Endothelial cell (in vitro differentiated cells): ENCODE data around the gene MOB1A. TPM values are rescaled to one million over a fixed set of nuclear protein-coding genes. Genes with fewer than 3 reads are reported as not detected.
"Not testable (repeated sequence)": the region's sequence is repeated elsewhere in the genome, so short reads cannot be mapped to it uniquely, and the experiment has no call there.

Experiments used
- DNase-seq: peaks from one replicate; pipeline ENCODE4 v3.0.0; 2021; ENCODE audit warnings: low spot score
- H3K27ac Mint-ChIP-seq: one replicate; pipeline ENCODE4 v1.8.0; 2021; ENCODE audit warnings: mixed read lengths, inconsistent platforms; ENCODE audit not compliant: unreplicated experiment
- H3K27me3 Mint-ChIP-seq: one replicate; pipeline ENCODE4 v1.8.0; 2021; ENCODE audit warnings: mild to moderate bottlenecking, moderate library complexity, mixed read lengths, inconsistent platforms; ENCODE audit not compliant: unreplicated experiment
- H3K36me3 Mint-ChIP-seq: one replicate; pipeline ENCODE4 v1.8.0; 2021; ENCODE audit warnings: mild to moderate bottlenecking, low read depth, mixed read lengths, inconsistent platforms; ENCODE audit not compliant: unreplicated experiment
- H3K4me1 Mint-ChIP-seq: one replicate; pipeline ENCODE4 v1.8.0; 2021; ENCODE audit warnings: mild to moderate bottlenecking, mixed read lengths, inconsistent platforms; ENCODE audit not compliant: unreplicated experiment
- H3K4me3 Mint-ChIP-seq: one replicate; pipeline ENCODE4 v1.8.0; 2021; ENCODE audit warnings: mild to moderate bottlenecking, mixed read lengths, inconsistent platforms; ENCODE audit not compliant: unreplicated experiment
- H3K9me3 Mint-ChIP-seq: one replicate; pipeline ENCODE4 v1.8.0; 2021; ENCODE audit warnings: mixed read lengths, inconsistent platforms; ENCODE audit not compliant: unreplicated experiment
- CTCF ChIP-seq: fragments of 200-600 bp; sonication (generic); IDR thresholded peaks from one replicate; pipeline ENCODE4 v1.5.0; 2021; ENCODE audit warnings: antibody characterized with exemption; ENCODE audit not compliant: unreplicated experiment
- total RNA-seq: library from RNA; stranded (reverse); fragmentation: NEBNext Ultra II Directional; extraction: Animal tissue kit (Norgen Biotek cat#: 25700); gene quantifications from one replicate; pipeline ENCODE4 v1.2.1, GENCODE V29; 2021; ENCODE audit not compliant: unreplicated experiment

The MOB1A gene
- total RNA-seq, 1 donor from 2014 or later = 85.3 TPM

- Mint-ChIP-seq H3K4me1 (no peaks in the 10 kb centered on the region), H3K4me3 (no peak overlapping the region), H3K27ac (no peak overlapping the region), H3K9me3 (no peaks in the 10 kb centered on the region), H3K27me3 (no peaks in the 10 kb centered on the region), H3K36me3 (no peaks in the 10 kb centered on the region)
- TF ChIP-seq CTCF = no peak
- DNase-seq = no peak
Observed at GRCh38 chr2:74216642-74217041, 38.0 kb upstream of the MOB1A start.

- H3K27ac Mint-ChIP-seq, H3K4me3 Mint-ChIP-seq, H3K4me1 Mint-ChIP-seq, H3K9me3 Mint-ChIP-seq, DNase-seq, H3K27me3 Mint-ChIP-seq, H3K36me3 Mint-ChIP-seq: not testable (repeated sequence)
Observed at GRCh38 chr2:74215771-74216170, 37.1 kb upstream of the MOB1A start.

GRCh38 chr2:74212702-74213410, 34.2 kb upstream of the MOB1A start:
- Mint-ChIP-seq H3K4me1 (no peaks in the 10 kb centered on the region), H3K4me3 (no peak overlapping the region), H3K27me3 (no peaks in the 10 kb centered on the region), H3K27ac (no peak overlapping the region), H3K36me3 (peaks cover 4% of the 10 kb centered on the region), H3K9me3 (no peaks in the 10 kb centered on the region)
- no peak for TF ChIP-seq CTCF
- no peak for DNase-seq

GRCh38 chr2:74206180-74206688, 27.6 kb upstream of the MOB1A start:
- Mint-ChIP-seq H3K27ac (peak overlapping the region; percentile 24), H3K36me3 (peaks cover 9% of the 10 kb centered on the region), H3K9me3 (no peaks in the 10 kb centered on the region), H3K4me3 (no peak overlapping the region), H3K4me1 (peaks cover 14% of the 10 kb centered on the region), H3K27me3 (no peaks in the 10 kb centered on the region)
- no peak for TF ChIP-seq CTCF
- DNase-seq = no peak

GRCh38 chr2:74205596-74205995, 26.9 kb upstream of the MOB1A start:
- Mint-ChIP-seq H3K27me3 (no peaks in the 10 kb centered on the region), H3K27ac (no peak overlapping the region), H3K9me3 (no peaks in the 10 kb centered on the region), H3K36me3 (peaks cover 9% of the 10 kb centered on the region), H3K4me1 (peaks cover 14% of the 10 kb centered on the region), H3K4me3 (no peak overlapping the region)
- TF ChIP-seq CTCF = no peak
- no peak for DNase-seq
